ENCODE data around the gene PLXNC1.

PLXNC1 gene

DNA sequence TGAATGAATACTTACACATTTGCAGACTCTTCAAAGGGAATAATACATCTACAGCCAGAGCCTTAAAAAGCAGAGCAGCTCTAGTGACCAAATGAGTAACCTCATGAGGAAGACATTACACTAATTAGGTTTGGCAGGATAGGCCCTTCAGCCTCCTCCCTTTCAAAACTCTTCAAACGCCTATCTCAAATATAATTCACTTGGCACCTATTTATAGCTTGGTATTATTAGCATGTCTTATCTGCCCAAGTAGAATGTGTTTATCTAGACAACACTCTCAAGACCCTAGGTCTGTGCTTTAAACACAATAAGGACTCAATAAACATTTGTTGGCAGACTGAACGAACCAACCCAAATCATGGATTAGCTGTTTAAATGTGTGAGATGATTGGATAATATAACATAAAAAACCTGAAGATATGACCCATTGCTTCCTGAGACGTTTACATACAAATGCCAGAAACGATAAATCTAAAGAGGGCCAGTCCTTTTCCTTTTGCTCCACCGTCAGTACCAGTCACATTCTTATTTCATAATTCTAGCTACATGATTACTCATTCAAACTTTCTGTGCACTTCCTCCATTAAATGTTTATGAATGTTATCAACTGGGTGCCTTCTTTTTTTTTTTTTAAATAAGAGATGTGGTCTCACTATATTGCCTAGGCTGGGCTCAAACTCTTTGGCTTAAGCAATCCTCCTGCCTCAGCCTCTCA, 188.0 kb downstream of the PLXNC1 start:
- FAIRE-seq (no peak), DNase-seq (ENCODE audit: insufficient read length, low spot score) (no peak)
- TF ChIP-seq, protein P1, sequence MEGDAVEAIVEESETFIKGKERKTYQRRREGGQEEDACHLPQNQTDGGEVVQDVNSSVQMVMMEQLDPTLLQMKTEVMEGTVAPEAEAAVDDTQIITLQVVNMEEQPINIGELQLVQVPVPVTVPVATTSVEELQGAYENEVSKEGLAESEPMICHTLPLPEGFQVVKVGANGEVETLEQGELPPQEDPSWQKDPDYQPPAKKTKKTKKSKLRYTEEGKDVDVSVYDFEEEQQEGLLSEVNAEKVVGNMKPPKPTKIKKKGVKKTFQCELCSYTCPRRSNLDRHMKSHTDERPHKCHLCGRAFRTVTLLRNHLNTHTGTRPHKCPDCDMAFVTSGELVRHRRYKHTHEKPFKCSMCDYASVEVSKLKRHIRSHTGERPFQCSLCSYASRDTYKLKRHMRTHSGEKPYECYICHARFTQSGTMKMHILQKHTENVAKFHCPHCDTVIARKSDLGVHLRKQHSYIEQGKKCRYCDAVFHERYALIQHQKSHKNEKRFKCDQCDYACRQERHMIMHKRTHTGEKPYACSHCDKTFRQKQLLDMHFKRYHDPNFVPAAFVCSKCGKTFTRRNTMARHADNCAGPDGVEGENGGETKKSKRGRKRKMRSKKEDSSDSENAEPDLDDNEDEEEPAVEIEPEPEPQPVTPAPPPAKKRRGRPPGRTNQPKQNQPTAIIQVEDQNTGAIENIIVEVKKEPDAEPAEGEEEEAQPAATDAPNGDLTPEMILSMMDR (IDR thresholded peaks at IDR 0.05; ENCODE audit: insufficient read depth, missing control alignments), result no peak

DNA sequence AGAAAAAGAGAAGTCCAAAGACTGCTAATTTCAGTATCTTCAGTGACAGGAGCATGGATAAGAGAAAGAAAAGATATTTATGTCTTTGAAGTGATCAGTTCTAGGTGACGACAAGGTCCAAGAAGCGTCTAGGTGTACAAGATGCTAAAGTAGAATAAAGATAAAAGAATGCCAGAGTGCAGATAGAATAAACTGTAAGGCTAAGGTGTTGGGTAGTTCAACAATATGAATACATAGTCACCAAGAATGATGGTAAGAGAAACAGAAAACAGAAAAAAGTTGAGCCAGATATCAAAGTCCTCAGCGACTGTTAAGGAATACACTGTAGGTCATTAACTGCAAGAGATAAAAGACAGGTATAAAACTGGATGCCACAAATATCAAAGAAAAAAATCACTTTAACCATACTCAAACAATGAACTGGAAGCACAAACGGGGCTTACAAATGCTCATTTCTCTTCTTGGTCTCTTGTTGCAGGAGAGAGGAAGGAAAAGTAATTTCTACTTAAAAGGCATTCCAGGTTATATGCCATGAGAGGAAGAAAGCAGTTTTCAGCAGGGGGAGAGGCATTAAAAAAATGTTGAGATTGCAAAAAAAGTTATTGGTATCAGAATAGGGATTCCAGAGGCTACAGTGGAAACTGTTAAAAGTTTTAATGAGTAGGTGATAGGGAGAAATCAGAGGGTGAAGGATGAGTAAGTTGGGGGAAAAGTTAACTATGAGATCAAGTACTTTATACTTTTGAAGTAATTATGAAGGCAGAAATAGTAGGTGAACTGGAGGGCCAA, 189.8 kb downstream of the PLXNC1 start:
- DNase-seq (ENCODE audit: insufficient read length, low spot score), result no peak
- no peak for FAIRE-seq
- TF ChIP-seq, protein P1 (IDR thresholded peaks at IDR 0.05; ENCODE audit: insufficient read depth, missing control alignments), result no peak

DNA sequence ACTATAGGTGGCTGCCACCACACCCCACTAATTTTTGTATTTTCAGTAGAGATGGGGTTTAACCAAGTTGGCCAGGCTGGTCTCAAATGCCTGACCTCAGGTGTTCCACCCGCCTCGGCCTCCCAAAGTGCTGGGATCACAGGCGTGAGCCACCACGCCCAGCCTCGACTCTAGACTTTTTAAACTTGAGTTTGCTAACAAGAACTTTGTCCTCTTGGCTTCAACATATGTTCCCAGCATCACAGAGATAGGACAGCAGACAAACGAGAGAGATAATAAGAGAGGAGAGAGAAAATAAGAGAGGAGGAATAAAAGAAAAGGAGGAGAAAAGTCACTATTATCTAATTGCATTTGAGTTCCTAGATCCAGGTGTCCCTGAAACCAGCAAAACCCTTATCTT, 192.2 kb downstream of the PLXNC1 start:
- DNase-seq (ENCODE audit: insufficient read length, low spot score), result no peak
- FAIRE-seq, result no peak
- TF ChIP-seq, protein P1 (IDR thresholded peaks at IDR 0.05; ENCODE audit: insufficient read depth, missing control alignments), result no peak

DNA sequence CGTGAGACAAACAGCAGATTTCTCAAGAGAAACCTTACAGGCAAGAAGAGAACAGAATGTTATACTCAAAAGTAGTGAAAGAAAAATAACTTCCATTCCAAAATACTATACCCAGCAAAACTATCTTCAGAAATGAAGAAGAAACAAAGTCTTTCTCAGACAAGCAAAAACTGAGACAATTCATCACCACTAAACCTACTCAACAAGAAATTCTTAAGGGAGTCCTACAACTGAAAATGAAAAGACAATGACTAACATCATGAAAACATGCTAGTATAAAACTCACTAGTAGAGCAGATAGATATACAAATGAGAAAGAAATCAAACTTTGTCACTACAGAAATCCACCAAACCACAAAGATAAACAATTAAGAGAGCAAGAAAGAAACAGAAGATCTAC, 204.8 kb downstream of the PLXNC1 start:
- FAIRE-seq (no peak), DNase-seq (ENCODE audit: insufficient read length, low spot score) (no peak)
- TF ChIP-seq, protein P1 (IDR thresholded peaks at IDR 0.05; ENCODE audit: insufficient read depth, missing control alignments), result no peak

Data from D721Med (cell line).